ENCODE results near the gene NTNG2. TPM values are rescaled to one million over a fixed set of nuclear protein-coding genes. Genes with fewer than 3 reads are reported as not detected.

Gene NTNG2
- total and polyA plus RNA-seq, 10 of the 15 experiments (the other 5 are each of a cell fraction or from before 2014, with no cell fraction given), result 0.37 to 0.79 (median 0.45) TPM; not detected in 6

GRCh38 chr9:132216861-132217619, 55.2 kb downstream of the NTNG2 start:
- POLR2A ChIA-PET, result no interaction called here
- Histone ChIP-seq H3K4me1 (ENCODE audit: control insufficient read depth, insufficient read depth, low read length) (no peaks in the 10 kb centered on the region), H3K27ac (ENCODE audit: control insufficient read depth, insufficient read depth) (no peak overlapping the region), H3K4me3 (no peak overlapping the region), H3K9ac (ENCODE audit: control insufficient read depth, insufficient read depth, low read length) (no peak overlapping the region), H3K79me2 (ENCODE audit: control insufficient read depth, insufficient read depth, low read length) (no peaks in the 10 kb centered on the region), H4K20me1 (ENCODE audit: control insufficient read depth, insufficient read depth) (no peaks in the 10 kb centered on the region), H2AFZ (ENCODE audit: control insufficient read depth, low read depth, low read length) (no peak overlapping the region), H3K36me3 (ENCODE audit: control insufficient read depth in 2 of 2, insufficient read depth in 2 of 2, low read length in 1 of 2) (no peaks in the 10 kb centered on the region), H3K9me3 (replicated peaks; ENCODE audit: control insufficient read depth, insufficient read depth, low read length) (no peaks in the 10 kb centered on the region), H3K27me3 (replicated peaks in 1 of 2; ENCODE audit: control insufficient read depth in 2 of 2, insufficient read depth in 2 of 2, low read length in 1 of 2) (peaks cover 7 to 8% of the 10 kb centered on the region in 2 experiments; a peak in 3 of 4 replicates), H3K4me2 (ENCODE audit: control insufficient read depth, insufficient read depth) (no peak overlapping the region)
- WGBS (ENCODE audit: insufficient coverage, insufficient replicate concordance, low lambda C conversion rate, missing lambda C conversion rate), result 29% methylated on average over 10 of the region's 10 CpGs
- SMC1A ChIA-PET (ENCODE audit: uncharacterized antibody, unreplicated experiment), result interaction anchor here (0.5 kb wide), 1 partner anchor 371 kb away, joined by 3 read pairs; no protein-coding TSS in a partner anchor
- CTCF ChIA-PET, result no interaction called here
- in situ Hi-C loops (cut with MboI), result no loop called here
- no peak for TF ChIP-seq SREBF2 (IDR thresholded peaks at IDR 0.05; ENCODE audit: low read length)
- no peak for TF ChIP-seq HDAC6 (IDR thresholded peaks at IDR 0.05; ENCODE audit: unreplicated experiment)
- no peak for TF ChIP-seq ZNF384 (IDR thresholded peaks at IDR 0.05; ENCODE audit: borderline replicate concordance, low read depth, low read length)
- TF ChIP-seq TARDBP (IDR thresholded peaks at IDR 0.05; ENCODE audit: borderline replicate concordance), result no peak
- TF ChIP-seq KAT2A (conservative IDR thresholded peaks at IDR 0.05; ENCODE audit: control insufficient read depth, low read depth, low read length), result no peak
- TF ChIP-seq ZNF207 (IDR thresholded peaks at IDR 0.05; ENCODE audit: borderline replicate concordance), result no peak
- TF ChIP-seq NFXL1 (IDR thresholded peaks at IDR 0.05; ENCODE audit: borderline replicate concordance), result no peak
- TF ChIP-seq CBX5 (IDR thresholded peaks at IDR 0.05; ENCODE audit: low read depth), result no peak
- no peak for TF ChIP-seq IKZF2 (IDR thresholded peaks at IDR 0.05)
- intact Hi-C loops (cut with micrococcal nuclease; ENCODE audit: unreplicated experiment), result no loop called here
- FAIRE-seq (no peak), DNase-seq (ENCODE audit: low read depth, low spot score) (no peak), ATAC-seq (no peak)
- RAD21 ChIA-PET (ENCODE audit: unreplicated experiment), result no interaction called here
- BruUV-seq (replicated peaks), result no TSS peak
